ENCODE results near the gene EXOC3. TPM values are rescaled to one million over a fixed set of nuclear protein-coding genes. Genes with fewer than 3 reads are reported as not detected.

The EXOC3 gene
- total RNA-seq, 3 donors from 2014 or later (not counting 1 experiment from before 2014, with no cell fraction given): 89.6 to 99.9 (median 96.3) TPM

DNA sequence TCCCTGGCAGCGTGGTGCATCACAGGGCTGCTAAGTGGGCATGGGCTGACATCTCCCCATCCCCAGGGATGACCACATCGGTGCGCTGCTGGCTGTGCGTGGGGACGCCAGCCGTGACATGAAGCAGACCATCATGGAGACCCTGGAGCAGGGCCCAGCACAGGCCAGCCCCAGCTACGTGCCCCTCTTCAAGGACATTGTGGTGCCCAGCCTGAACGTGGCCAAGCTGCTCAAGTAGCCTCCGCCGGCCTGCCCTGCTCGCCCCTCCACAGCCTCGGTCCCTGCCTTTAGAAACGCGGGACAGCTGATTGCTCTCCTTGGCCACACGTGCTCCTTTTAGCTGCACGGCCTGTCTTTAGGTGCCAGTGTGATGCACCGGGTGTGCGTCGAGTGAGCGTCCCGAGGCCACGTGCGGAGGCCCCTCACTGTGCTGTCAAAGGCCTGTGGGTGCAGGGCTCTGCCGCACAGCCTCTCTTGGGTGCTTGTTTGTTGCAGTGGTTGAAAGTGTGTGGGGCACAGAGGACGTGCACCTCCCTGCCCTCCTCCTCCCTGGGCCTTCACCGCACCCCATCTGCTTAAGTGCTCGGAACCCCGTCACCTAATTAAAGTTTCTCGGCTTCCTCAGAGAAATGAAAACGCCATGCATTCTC lies 23.8 kb downstream of the EXOC3 start:
- H3K9me3 Mint-ChIP-seq: no peaks in the 10 kb centered on the region
- H3K36me3 ChIP-seq (ENCODE audit: control insufficient read depth, insufficient read depth, low read length): peaks cover 24% of the 10 kb centered on the region
- no peak overlapping the region for H3K27ac Mint-ChIP-seq
- no peak for DNase-seq
- no peak overlapping the region for H3K27ac ChIP-seq (ENCODE audit: low read length)
- H3K4me3 ChIP-seq (ENCODE audit: low read length): no peak overlapping the region
- H3K27me3 ChIP-seq (ENCODE audit: control insufficient read depth, insufficient read depth, low read length): no peaks in the 10 kb centered on the region
- H3K4me3 Mint-ChIP-seq: no peak overlapping the region
- no peak for ATAC-seq
- H3K4me1 Mint-ChIP-seq: peaks cover 6 to 13% of the 10 kb centered on the region in 2 donors
- peaks cover 4% of the 10 kb centered on the region for H3K36me3 Mint-ChIP-seq
- 97% methylated on average over 30 of the region's 30 CpGs for WGBS (ENCODE audit: insufficient coverage)
- H3K9me3 ChIP-seq (ENCODE audit: control insufficient read depth, insufficient read depth, low read length): no peaks in the 10 kb centered on the region
- H3K4me1 ChIP-seq (ENCODE audit: control insufficient read depth, insufficient read depth, low read length): peaks cover 20% of the 10 kb centered on the region
- no peak for TF ChIP-seq CTCF (IDR thresholded peaks at IDR 0.05)
- no peaks in the 10 kb centered on the region for H3K27me3 Mint-ChIP-seq (ENCODE audit: low read depth in 2 of 2)
- intact Hi-C loops (cut with micrococcal nuclease): no loop called here

- DNase-seq: no peak
- Mint-ChIP-seq H3K4me3 (no peak overlapping the region), H3K27me3 (ENCODE audit: low read depth in 2 of 2) (no peaks in the 10 kb centered on the region), H3K36me3 (no peaks in the 10 kb centered on the region), H3K27ac (no peak overlapping the region), H3K9me3 (no peaks in the 10 kb centered on the region), H3K4me1 (peaks cover 6 to 17% of the 10 kb centered on the region in 2 donors)
- 93% methylated on average over 5 of the region's 6 CpGs for WGBS (ENCODE audit: insufficient coverage)
- Histone ChIP-seq H3K4me1 (ENCODE audit: control insufficient read depth, insufficient read depth, low read length) (peaks cover 28% of the 10 kb centered on the region), H3K27me3 (ENCODE audit: control insufficient read depth, insufficient read depth, low read length) (no peaks in the 10 kb centered on the region), H3K4me3 (ENCODE audit: low read length) (no peak overlapping the region), H3K9me3 (ENCODE audit: control insufficient read depth, insufficient read depth, low read length) (no peaks in the 10 kb centered on the region), H3K36me3 (ENCODE audit: control insufficient read depth, insufficient read depth, low read length) (peaks cover 15% of the 10 kb centered on the region), H3K27ac (ENCODE audit: low read length) (no peak overlapping the region)
- no peak for TF ChIP-seq CTCF (IDR thresholded peaks at IDR 0.05)
- ATAC-seq: no peak
- intact Hi-C loops (cut with micrococcal nuclease): no loop called here
Observed at GRCh38 chr5:468401-468800, 25.4 kb downstream of the EXOC3 start.

- no peak for DNase-seq
- TF ChIP-seq CTCF (IDR thresholded peaks at IDR 0.05): no peak
- Histone ChIP-seq H3K27me3 (ENCODE audit: control insufficient read depth, insufficient read depth, low read length) (peaks cover 8% of the 10 kb centered on the region), H3K27ac (ENCODE audit: low read length) (no peak overlapping the region), H3K4me1 (ENCODE audit: control insufficient read depth, insufficient read depth, low read length) (peaks cover 29% of the 10 kb centered on the region), H3K36me3 (ENCODE audit: control insufficient read depth, insufficient read depth, low read length) (peaks cover 13% of the 10 kb centered on the region), H3K9me3 (ENCODE audit: control insufficient read depth, insufficient read depth, low read length) (no peaks in the 10 kb centered on the region), H3K4me3 (ENCODE audit: low read length) (no peak overlapping the region)
- WGBS (ENCODE audit: insufficient coverage): 94% methylated on average over 19 of the region's 19 CpGs
- Mint-ChIP-seq H3K27me3 (ENCODE audit: low read depth in 2 of 2) (peaks cover 0 to 3% of the 10 kb centered on the region in 2 donors), H3K27ac (peak overlapping the region in 1 of 2 donors; percentile 16), H3K9me3 (no peaks in the 10 kb centered on the region), H3K36me3 (no peaks in the 10 kb centered on the region), H3K4me3 (no peak overlapping the region), H3K4me1 (peaks cover 5 to 27% of the 10 kb centered on the region in 2 donors)
- intact Hi-C loops (cut with micrococcal nuclease): no loop called here
- no peak for ATAC-seq
Observed at GRCh38 chr5:469752-470483, 26.9 kb downstream of the EXOC3 start.

Data from natural killer cell (primary cell).